ENCODE results near the gene RASA2.
A peak's percentile ranks its signal among the peaks of the same experiment; 100 is the strongest.

Gene RASA2, protein sequence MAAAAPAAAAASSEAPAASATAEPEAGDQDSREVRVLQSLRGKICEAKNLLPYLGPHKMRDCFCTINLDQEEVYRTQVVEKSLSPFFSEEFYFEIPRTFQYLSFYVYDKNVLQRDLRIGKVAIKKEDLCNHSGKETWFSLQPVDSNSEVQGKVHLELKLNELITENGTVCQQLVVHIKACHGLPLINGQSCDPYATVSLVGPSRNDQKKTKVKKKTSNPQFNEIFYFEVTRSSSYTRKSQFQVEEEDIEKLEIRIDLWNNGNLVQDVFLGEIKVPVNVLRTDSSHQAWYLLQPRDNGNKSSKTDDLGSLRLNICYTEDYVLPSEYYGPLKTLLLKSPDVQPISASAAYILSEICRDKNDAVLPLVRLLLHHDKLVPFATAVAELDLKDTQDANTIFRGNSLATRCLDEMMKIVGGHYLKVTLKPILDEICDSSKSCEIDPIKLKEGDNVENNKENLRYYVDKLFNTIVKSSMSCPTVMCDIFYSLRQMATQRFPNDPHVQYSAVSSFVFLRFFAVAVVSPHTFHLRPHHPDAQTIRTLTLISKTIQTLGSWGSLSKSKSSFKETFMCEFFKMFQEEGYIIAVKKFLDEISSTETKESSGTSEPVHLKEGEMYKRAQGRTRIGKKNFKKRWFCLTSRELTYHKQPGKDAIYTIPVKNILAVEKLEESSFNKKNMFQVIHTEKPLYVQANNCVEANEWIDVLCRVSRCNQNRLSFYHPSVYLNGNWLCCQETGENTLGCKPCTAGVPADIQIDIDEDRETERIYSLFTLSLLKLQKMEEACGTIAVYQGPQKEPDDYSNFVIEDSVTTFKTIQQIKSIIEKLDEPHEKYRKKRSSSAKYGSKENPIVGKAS

GRCh38 chr3:141486746-141487520 is at the start of gene RASA2:
TSS of gene RASA2 (plus strand) at chr3:141487027. CDS start at chr3:141487084, 57 bp downstream.
- H3K27ac ChIP-seq, result peak within 1 kb of the TSS; percentile 95
- POLR2A ChIA-PET (ENCODE audit: low non-redundant PET), result interaction anchor here (0.6 to 0.7 kb wide), 2 partner anchors 68 to 400 kb away, joined by 3 read pairs; no protein-coding TSS in a partner anchor
- TF ChIP-seq, protein P1, sequence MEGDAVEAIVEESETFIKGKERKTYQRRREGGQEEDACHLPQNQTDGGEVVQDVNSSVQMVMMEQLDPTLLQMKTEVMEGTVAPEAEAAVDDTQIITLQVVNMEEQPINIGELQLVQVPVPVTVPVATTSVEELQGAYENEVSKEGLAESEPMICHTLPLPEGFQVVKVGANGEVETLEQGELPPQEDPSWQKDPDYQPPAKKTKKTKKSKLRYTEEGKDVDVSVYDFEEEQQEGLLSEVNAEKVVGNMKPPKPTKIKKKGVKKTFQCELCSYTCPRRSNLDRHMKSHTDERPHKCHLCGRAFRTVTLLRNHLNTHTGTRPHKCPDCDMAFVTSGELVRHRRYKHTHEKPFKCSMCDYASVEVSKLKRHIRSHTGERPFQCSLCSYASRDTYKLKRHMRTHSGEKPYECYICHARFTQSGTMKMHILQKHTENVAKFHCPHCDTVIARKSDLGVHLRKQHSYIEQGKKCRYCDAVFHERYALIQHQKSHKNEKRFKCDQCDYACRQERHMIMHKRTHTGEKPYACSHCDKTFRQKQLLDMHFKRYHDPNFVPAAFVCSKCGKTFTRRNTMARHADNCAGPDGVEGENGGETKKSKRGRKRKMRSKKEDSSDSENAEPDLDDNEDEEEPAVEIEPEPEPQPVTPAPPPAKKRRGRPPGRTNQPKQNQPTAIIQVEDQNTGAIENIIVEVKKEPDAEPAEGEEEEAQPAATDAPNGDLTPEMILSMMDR (conservative IDR thresholded peaks at IDR 0.05; ENCODE audit: low read depth), result no peak
- CTCF ChIA-PET, result interaction anchor here (0.6 kb wide), 1 partner anchor 71 kb away, joined by 3 read pairs; no protein-coding TSS in a partner anchor
- DNase-seq (ENCODE audit: low spot score), result peak; percentile 83

DNA sequence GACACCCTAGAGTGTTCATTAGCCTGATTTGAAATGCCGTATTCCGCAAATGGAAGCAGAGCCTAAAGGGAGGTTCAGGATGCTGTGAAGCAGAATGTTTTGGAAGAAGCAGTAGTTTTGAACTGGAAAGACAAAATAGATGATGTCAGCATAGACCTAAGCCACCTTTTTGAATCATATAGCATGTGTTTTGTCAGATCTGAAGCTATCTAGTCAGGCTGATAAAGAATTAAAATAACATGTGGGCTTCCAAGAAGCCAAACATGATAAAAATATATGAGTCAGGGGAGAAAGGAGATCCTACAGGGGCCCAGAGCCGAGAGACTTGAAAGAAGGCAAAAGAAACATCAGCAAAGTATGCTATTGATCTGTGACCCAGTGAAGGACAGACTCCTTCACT is 47.2 kb upstream of the RASA2 start:
- no peak overlapping the region for H3K27ac ChIP-seq
- ChIA-PET CTCF (interaction anchor here (0.6 to 1.1 kb wide), 3 partner anchors 73 to 751 kb away, joined by 3 to 4 read pairs (median 4); no protein-coding TSS in a partner anchor), POLR2A (ENCODE audit: low non-redundant PET) (no interaction called here)
- TF ChIP-seq, protein P1 (conservative IDR thresholded peaks at IDR 0.05; ENCODE audit: low read depth), result no peak
- no peak for DNase-seq (ENCODE audit: low spot score)

GRCh38 chr3:141440942-141441341 is 45.9 kb upstream of the RASA2 start:
- no peak for DNase-seq (ENCODE audit: low spot score)
- TF ChIP-seq, protein P1 (conservative IDR thresholded peaks at IDR 0.05; ENCODE audit: low read depth), result no peak
- ChIA-PET CTCF (interaction anchor here (0.5 to 2.0 kb wide), 3 partner anchors 53 to 121 kb away, joined by 3 to 11 read pairs (median 3); no protein-coding TSS in a partner anchor), POLR2A (ENCODE audit: low non-redundant PET) (no interaction called here)
- no peak overlapping the region for H3K27ac ChIP-seq

GRCh38 chr3:141441381-141442364 is 45.2 kb upstream of the RASA2 start:
- peak overlapping the region; percentile 71 for H3K27ac ChIP-seq
- ChIA-PET POLR2A (ENCODE audit: low non-redundant PET) (interaction anchor here (0.6 kb wide), 1 partner anchor 21 kb away, joined by 3 read pairs; no protein-coding TSS in a partner anchor), CTCF (interaction anchor here (0.6 to 2.0 kb wide), 10 partner anchors 10 to 198 kb away, joined by 3 to 13 read pairs (median 4); no protein-coding TSS in a partner anchor)
- TF ChIP-seq, protein P1 (conservative IDR thresholded peaks at IDR 0.05; ENCODE audit: low read depth), result peak; percentile 85
- DNase-seq (ENCODE audit: low spot score), result peak; percentile 90

DNA sequence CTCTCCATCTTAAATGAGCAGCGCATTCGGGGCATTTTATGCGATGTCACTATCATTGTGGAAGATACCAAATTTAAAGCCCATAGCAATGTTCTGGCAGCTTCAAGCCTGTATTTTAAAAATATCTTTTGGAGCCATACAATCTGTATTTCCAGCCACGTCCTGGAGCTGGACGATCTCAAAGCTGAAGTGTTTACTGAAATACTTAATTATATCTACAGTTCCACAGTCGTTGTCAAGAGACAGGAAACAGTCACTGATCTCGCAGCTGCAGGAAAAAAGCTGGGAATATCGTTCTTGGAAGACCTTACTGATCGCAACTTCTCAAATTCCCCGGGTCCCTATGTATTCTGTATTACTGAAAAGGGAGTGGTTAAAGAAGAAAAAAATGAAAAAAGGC is 44.4 kb upstream of the RASA2 start:
- no peak overlapping the region for H3K27ac ChIP-seq
- DNase-seq (ENCODE audit: low spot score), result no peak
- CTCF ChIA-PET, result interaction anchor here (0.6 to 2.0 kb wide), 7 partner anchors 9 to 199 kb away, joined by 3 to 11 read pairs (median 5); no protein-coding TSS in a partner anchor
- POLR2A ChIA-PET (ENCODE audit: low non-redundant PET), result no interaction called here
- TF ChIP-seq, protein P1 (conservative IDR thresholded peaks at IDR 0.05; ENCODE audit: low read depth), result no peak
